ENCODE data around the gene ISLR2.

DNA sequence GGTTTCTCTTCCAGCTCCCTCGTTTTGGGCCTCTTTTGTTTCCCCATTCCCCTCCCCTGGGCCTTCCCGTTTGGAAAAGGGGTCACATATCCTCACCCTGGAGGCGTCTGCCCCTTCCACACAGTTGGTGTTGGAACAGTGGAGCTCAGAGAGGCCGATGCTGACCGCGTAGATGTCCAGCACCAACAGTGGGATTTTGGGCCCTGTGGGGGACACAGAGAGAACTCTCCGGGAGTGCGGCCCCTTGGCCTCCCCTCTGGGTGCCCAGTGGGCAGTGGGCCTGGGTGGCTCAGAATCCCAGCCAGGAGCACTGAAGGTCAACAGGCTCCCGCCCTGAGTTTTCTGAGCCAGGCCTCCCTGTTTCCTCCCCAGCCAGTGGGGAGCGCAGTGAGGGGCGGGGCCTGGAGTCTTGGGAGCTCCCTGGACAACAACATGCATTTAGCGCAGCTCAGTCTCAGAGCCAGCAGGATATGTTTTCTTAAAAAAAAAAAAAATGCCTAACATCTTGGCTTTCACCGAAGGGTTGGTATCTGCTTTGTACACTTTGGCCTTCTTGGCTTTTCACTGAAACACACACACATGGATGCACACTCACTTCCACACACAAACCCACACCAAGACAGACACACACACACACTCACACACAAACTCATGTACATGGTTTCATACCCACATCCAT lies 42.5 kb downstream of the ISLR2 start:
- TF ChIP-seq, protein P1, sequence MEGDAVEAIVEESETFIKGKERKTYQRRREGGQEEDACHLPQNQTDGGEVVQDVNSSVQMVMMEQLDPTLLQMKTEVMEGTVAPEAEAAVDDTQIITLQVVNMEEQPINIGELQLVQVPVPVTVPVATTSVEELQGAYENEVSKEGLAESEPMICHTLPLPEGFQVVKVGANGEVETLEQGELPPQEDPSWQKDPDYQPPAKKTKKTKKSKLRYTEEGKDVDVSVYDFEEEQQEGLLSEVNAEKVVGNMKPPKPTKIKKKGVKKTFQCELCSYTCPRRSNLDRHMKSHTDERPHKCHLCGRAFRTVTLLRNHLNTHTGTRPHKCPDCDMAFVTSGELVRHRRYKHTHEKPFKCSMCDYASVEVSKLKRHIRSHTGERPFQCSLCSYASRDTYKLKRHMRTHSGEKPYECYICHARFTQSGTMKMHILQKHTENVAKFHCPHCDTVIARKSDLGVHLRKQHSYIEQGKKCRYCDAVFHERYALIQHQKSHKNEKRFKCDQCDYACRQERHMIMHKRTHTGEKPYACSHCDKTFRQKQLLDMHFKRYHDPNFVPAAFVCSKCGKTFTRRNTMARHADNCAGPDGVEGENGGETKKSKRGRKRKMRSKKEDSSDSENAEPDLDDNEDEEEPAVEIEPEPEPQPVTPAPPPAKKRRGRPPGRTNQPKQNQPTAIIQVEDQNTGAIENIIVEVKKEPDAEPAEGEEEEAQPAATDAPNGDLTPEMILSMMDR (optimal IDR thresholded peaks at IDR 0.05 in 1 of 3, IDR thresholded peaks at IDR 0.05 in 1 of 3, conservative IDR thresholded peaks at IDR 0.05 in 1 of 3; ENCODE audit: extremely low read depth in 1 of 3, insufficient read depth in 2 of 3, low read length in 3 of 3): no peak
- no peak for TF ChIP-seq EZH2 (IDR thresholded peaks at IDR 0.05; ENCODE audit: low read length)
